Endothelial cell of umbilical vein (primary cell): Measurements from ENCODE around the gene DNAH10. TPM values are rescaled to one million over a fixed set of nuclear protein-coding genes. Genes with fewer than 3 reads are reported as not detected.

ENCODE experiments used
- BruUV-seq: library from RNA; stranded (reverse); fragments of 400-500 nt; replicated peaks from 2 replicates; lab custom pipeline; 2021; lab: Mats Ljungman, UMichigan
- CTCF ChIA-PET: fragments of 300-600, 350-600 bp; sonication (Branson Sonifier 250); formaldehyde crosslinking; loops from one replicate; lab custom pipeline; 2021; ENCODE audit warnings: antibody characterized with exemption, inconsistent platforms; lab: Charles Lee
- POLR2A ChIA-PET: fragments of 300-600, 350-600 bp; sonication (Branson Sonifier 250); formaldehyde crosslinking; loops from one replicate; lab custom pipeline; 2021; ENCODE audit warnings: antibody characterized with exemption, inconsistent platforms; lab: Charles Lee
- DNase-seq: peaks from one replicate; pipeline ENCODE4 v3.0.0-alpha.2; 2011; ENCODE audit warnings: low read depth, low spot score
- FAIRE-seq: peaks from 2 replicates; lab custom pipeline; 2011; peaks lifted over from hg19 to GRCh38; lab: Jason Lieb, UNC
- H2AFZ ChIP-seq: 2 replicates; pipeline ENCODE4 v1.6.0; 2012; ENCODE audit warnings: low read depth, low read length, control low read depth, inconsistent platforms
- H3K27ac ChIP-seq: 2 replicates; pipeline ENCODE4 v1.5.1; 2011; ENCODE audit warnings: low read depth, mild to moderate bottlenecking, control low read depth, low read length, moderate library complexity; ENCODE audit not compliant: insufficient read depth
- H3K27me3 ChIP-seq, 2 experiments: 2 replicates each; pipeline versions ENCODE4 v1.6.0 to v1.6.1; 2011; ENCODE audit warnings: low read length in 2 of 2, mixed read lengths in 1 of 2; ENCODE audit not compliant: control insufficient read depth in 2 of 2, insufficient read depth in 2 of 2
- H3K36me3 ChIP-seq, 2 experiments: 2 replicates in 1 of 2; 3 replicates in 1 of 2; pipeline ENCODE4 v1.5.1; 2011; ENCODE audit warnings: low read length in 2 of 2, mild to moderate bottlenecking in 1 of 2, moderate library complexity in 1 of 2; ENCODE audit not compliant: control insufficient read depth in 2 of 2, insufficient read depth in 2 of 2; ENCODE audit errors: extremely low read depth in 1 of 2
- H3K4me1 ChIP-seq: 3 replicates; pipeline ENCODE4 v1.5.1; 2011; ENCODE audit warnings: mild to moderate bottlenecking, low read length; ENCODE audit not compliant: control insufficient read depth, insufficient read depth; ENCODE audit errors: extremely low read depth
- H3K4me2 ChIP-seq: 2 replicates; pipeline ENCODE4 v1.6.1; 2011; ENCODE audit warnings: low read length, control low read depth, mixed read lengths; ENCODE audit not compliant: insufficient read depth
- H3K4me3 ChIP-seq, 3 experiments: fragments of 200-600 bp in 1 of 3; sonication (generic), shearing (Covaris generic) in 1 of 3; replicated peaks in 1 of 3; 2 replicates each; pipeline ENCODE4 v1.5.1; 2011 to 2016; ENCODE audit warnings: control low read depth in 3 of 3, low read length in 3 of 3, mild to moderate bottlenecking in 2 of 3, inconsistent platforms in 1 of 3, low read depth in 1 of 3, moderate library complexity in 1 of 3; ENCODE audit not compliant: insufficient read depth in 1 of 3
- H3K79me2 ChIP-seq: 2 replicates; pipeline ENCODE4 v1.6.0; 2012; ENCODE audit warnings: low read length, inconsistent platforms; ENCODE audit not compliant: control insufficient read depth, insufficient read depth
- H3K9ac ChIP-seq: replicated peaks from 2 replicates; pipeline ENCODE3; 2011; ENCODE audit warnings: low read length, control low read depth; ENCODE audit not compliant: insufficient read depth; ENCODE audit errors: extremely low read depth
- H3K9me1 ChIP-seq: replicated peaks from 3 replicates; pipeline ENCODE4 v1.6.0; 2011; ENCODE audit warnings: mild to moderate bottlenecking, low read length; ENCODE audit not compliant: control insufficient read depth, insufficient read depth; ENCODE audit errors: extremely low read depth
- H3K9me3 ChIP-seq: replicated peaks from 2 replicates; pipeline ENCODE4 v1.5.1; 2012; ENCODE audit warnings: low read length, inconsistent platforms; ENCODE audit not compliant: control insufficient read depth, insufficient read depth
- H4K20me1 ChIP-seq: replicated peaks from 2 replicates; pipeline ENCODE3; 2011; ENCODE audit warnings: mild to moderate bottlenecking, low read length; ENCODE audit not compliant: control insufficient read depth, insufficient read depth; ENCODE audit errors: extremely low read depth
- EZH2 ChIP-seq: IDR thresholded peaks from 2 replicates; pipeline ENCODE4 v1.6.1; 2012; ENCODE audit warnings: borderline replicate concordance, low read depth, mild to moderate bottlenecking, moderate library complexity, low read length, inconsistent platforms; ENCODE audit not compliant: severe bottlenecking
- FOS ChIP-seq: IDR thresholded peaks from 2 replicates; pipeline ENCODE4 v1.6.1; 2011; ENCODE audit warnings: mild to moderate bottlenecking, low read length, moderate library complexity, borderline replicate concordance; ENCODE audit not compliant: insufficient read depth
- GATA2 ChIP-seq: IDR thresholded peaks from 2 replicates; pipeline ENCODE4 v1.7.0; 2011; ENCODE audit warnings: low read depth, mild to moderate bottlenecking, moderate library complexity, mixed read lengths, low read length; ENCODE audit not compliant: insufficient read length, insufficient read depth
- JUN ChIP-seq: IDR thresholded peaks from 2 replicates; pipeline ENCODE4 v1.6.1; 2011; ENCODE audit warnings: borderline replicate concordance, low read depth; ENCODE audit not compliant: insufficient read length, insufficient read depth
- MYC ChIP-seq: IDR thresholded peaks from one replicate; pipeline ENCODE4 v1.6.1; 2011; ENCODE audit warnings: mild to moderate bottlenecking, low read depth, low read length
- POLR2A ChIP-seq: IDR thresholded peaks from 2 replicates; pipeline ENCODE4 v1.6.1; 2012; ENCODE audit warnings: low read depth, mild to moderate bottlenecking, control low read depth, low read length
- POLR2AphosphoS5 ChIP-seq: IDR thresholded peaks from 2 replicates; pipeline ENCODE4 v1.6.1; 2012; ENCODE audit warnings: low read depth, mild to moderate bottlenecking, control low read depth, low read length, moderate library complexity; ENCODE audit not compliant: insufficient read depth
- dilution Hi-C: fragments of 300-500 bp; cut with MboI; formaldehyde crosslinking; loops from one replicate; pipeline ENCODE4 v1.15.0; 2019; ENCODE audit warnings: low sequenced_read_pairs; ENCODE audit not compliant: extremely low pct_ligation_motif_present
- intact Hi-C: fragments of 100-400 bp; cut with micrococcal nuclease; formaldehyde crosslinking; loops from one replicate; pipeline ENCODE4 v1.10.0; 2022
- polyA plus RNA-seq, 4 experiments: library from polyadenylated mRNA; depleted of rRNA in 3 of 4; stranded (reverse) in 3 of 4; unstranded in 1 of 4; fragments of >200 nt; gene quantifications; 2 replicates each; pipeline versions ENCODE4 v1.2.1 to v1.2.3, GENCODE V29; 2011 to 2012; ENCODE audit warnings: missing spikeins in 1 of 4
- total RNA-seq: library from RNA; stranded (reverse); gene quantifications from 2 replicates; pipeline ENCODE4 v1.2.3, GENCODE V29; 2021
- TF ChIP-seq, protein P1 (sequence below), 2 donors: IDR thresholded peaks; 1 replicate in 1 of 2; 2 replicates in 1 of 2; pipeline ENCODE4 v1.5.1; 2011; ENCODE audit warnings: low read length in 2 of 2, mild to moderate bottlenecking in 2 of 2, moderate library complexity in 2 of 2, control low read depth in 1 of 2, inconsistent platforms in 1 of 2, low read depth in 1 of 2; ENCODE audit not compliant: insufficient read depth in 1 of 2; ENCODE audit errors: extremely low read depth in 1 of 2
- TF ChIP-seq, protein P2 (sequence below): IDR thresholded peaks from 2 replicates; pipeline ENCODE4 v1.6.1; 2011; ENCODE audit not compliant: insufficient read depth, insufficient read length

Gene DNAH10
- total and polyA plus RNA-seq, 2 donors (not counting 3 experiments of a cell fraction or from before 2014, with no cell fraction given) = 0.04 to 0.31 TPM

DNA sequence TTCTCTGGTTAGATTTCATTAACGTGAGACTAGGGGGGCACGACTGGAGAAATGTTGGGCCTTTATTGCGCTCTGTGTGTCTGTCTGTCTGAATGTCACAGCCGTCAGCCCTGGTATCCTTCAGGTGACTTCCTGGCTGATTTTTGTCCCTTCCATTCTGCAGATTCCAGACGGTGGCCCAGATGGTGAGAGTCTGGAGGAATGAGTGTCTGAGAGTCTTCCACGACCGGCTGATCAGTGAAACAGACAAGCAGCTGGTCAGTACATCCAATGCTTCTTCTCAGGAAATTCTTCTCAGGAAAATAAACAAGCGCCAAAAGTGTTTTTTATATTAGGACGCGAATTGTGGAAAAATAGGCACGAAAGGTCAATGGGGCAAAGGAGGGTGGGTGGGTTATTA, 117.0 kb downstream of the DNAH10 start:
- ChIA-PET POLR2A (no interaction called here), CTCF (interaction anchor here (1.1 kb wide), 1 partner anchor 27 kb away, joined by 3 read pairs; no protein-coding TSS in a partner anchor)
- intact Hi-C loops = no loop called here

More for the DNA sequence above, 117.0 kb downstream of the DNAH10 start:
- Histone ChIP-seq H3K4me1 (no peaks in the 10 kb centered on the region), H3K4me3 (no peak overlapping the region), H3K27me3 (no peaks in the 10 kb centered on the region), H2AFZ (no peak overlapping the region), H3K4me2 (no peak overlapping the region), H3K27ac (no peak overlapping the region), H3K9ac (no peak overlapping the region), H3K79me2 (no peaks in the 10 kb centered on the region), H3K9me3 (no peaks in the 10 kb centered on the region), H3K36me3 (no peaks in the 10 kb centered on the region), H3K9me1 (no peaks in the 10 kb centered on the region), H4K20me1 (no peaks in the 10 kb centered on the region)
- no peak for FAIRE-seq
- dilution Hi-C loops = no loop called here
- TF ChIP-seq MYC (no peak), POLR2AphosphoS5 (no peak), JUN (no peak), FOS (no peak), EZH2 (no peak), POLR2A (no peak), GATA2 (no peak)
- TF ChIP-seq, protein P1, sequence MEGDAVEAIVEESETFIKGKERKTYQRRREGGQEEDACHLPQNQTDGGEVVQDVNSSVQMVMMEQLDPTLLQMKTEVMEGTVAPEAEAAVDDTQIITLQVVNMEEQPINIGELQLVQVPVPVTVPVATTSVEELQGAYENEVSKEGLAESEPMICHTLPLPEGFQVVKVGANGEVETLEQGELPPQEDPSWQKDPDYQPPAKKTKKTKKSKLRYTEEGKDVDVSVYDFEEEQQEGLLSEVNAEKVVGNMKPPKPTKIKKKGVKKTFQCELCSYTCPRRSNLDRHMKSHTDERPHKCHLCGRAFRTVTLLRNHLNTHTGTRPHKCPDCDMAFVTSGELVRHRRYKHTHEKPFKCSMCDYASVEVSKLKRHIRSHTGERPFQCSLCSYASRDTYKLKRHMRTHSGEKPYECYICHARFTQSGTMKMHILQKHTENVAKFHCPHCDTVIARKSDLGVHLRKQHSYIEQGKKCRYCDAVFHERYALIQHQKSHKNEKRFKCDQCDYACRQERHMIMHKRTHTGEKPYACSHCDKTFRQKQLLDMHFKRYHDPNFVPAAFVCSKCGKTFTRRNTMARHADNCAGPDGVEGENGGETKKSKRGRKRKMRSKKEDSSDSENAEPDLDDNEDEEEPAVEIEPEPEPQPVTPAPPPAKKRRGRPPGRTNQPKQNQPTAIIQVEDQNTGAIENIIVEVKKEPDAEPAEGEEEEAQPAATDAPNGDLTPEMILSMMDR (IDR thresholded peaks at IDR 0.05; ENCODE audit: extremely low read depth in 1 of 2, insufficient read depth in 1 of 2, low read depth in 1 of 2, low read length in 2 of 2) = no peak
- TF ChIP-seq, protein P2, sequence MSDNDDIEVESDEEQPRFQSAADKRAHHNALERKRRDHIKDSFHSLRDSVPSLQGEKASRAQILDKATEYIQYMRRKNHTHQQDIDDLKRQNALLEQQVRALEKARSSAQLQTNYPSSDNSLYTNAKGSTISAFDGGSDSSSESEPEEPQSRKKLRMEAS = no peak
- no TSS peak for BruUV-seq
- no peak for DNase-seq
